ENCODE data around the gene ZPR1.

ZPR1 gene

GRCh38 chr11:116733043-116733755 is 54.6 kb downstream of the ZPR1 start:
- DNase-seq (ENCODE audit: low read depth): no peak
- Histone ChIP-seq H3K9me3 (ENCODE audit: control insufficient read depth, low read length) (no peaks in the 10 kb centered on the region), H3K27me3 (replicated peaks; ENCODE audit: control insufficient read depth, insufficient read depth, low read length) (peaks cover 7% of the 10 kb centered on the region), H3K4me3 (ENCODE audit: low read length) (no peak overlapping the region), H3K9ac (ENCODE audit: low read length) (no peak overlapping the region), H3K36me3 (ENCODE audit: control insufficient read depth, insufficient read depth, low read length, severe bottlenecking) (no peaks in the 10 kb centered on the region), H3K4me1 (ENCODE audit: control insufficient read depth, insufficient read depth, low read length) (peaks cover 22% of the 10 kb centered on the region)

GRCh38 chr11:116732271-116733042 is 55.4 kb downstream of the ZPR1 start:
- no peaks in the 10 kb centered on the region for H3K36me3 ChIP-seq (ENCODE audit: control insufficient read depth, insufficient read depth, low read length, severe bottlenecking)
- H3K4me3 ChIP-seq (ENCODE audit: low read length): no peak overlapping the region
- peaks cover 22% of the 10 kb centered on the region for H3K4me1 ChIP-seq (ENCODE audit: control insufficient read depth, insufficient read depth, low read length)
- peak; percentile 85 for DNase-seq (ENCODE audit: low read depth)
- peak overlapping the region; percentile 31 for H3K9ac ChIP-seq (ENCODE audit: low read length)
- H3K9me3 ChIP-seq (ENCODE audit: control insufficient read depth, low read length): no peaks in the 10 kb centered on the region
- H3K27me3 ChIP-seq (replicated peaks; ENCODE audit: control insufficient read depth, insufficient read depth, low read length): peaks cover 7% of the 10 kb centered on the region

GRCh38 chr11:116731821-116732220 is 56.0 kb downstream of the ZPR1 start:
- peaks cover 7% of the 10 kb centered on the region for H3K27me3 ChIP-seq (replicated peaks; ENCODE audit: control insufficient read depth, insufficient read depth, low read length)
- H3K9me3 ChIP-seq (ENCODE audit: control insufficient read depth, low read length): no peaks in the 10 kb centered on the region
- DNase-seq (ENCODE audit: low read depth): no peak
- H3K4me1 ChIP-seq (ENCODE audit: control insufficient read depth, insufficient read depth, low read length): peaks cover 26% of the 10 kb centered on the region
- H3K9ac ChIP-seq (ENCODE audit: low read length): no peak overlapping the region
- H3K36me3 ChIP-seq (ENCODE audit: control insufficient read depth, insufficient read depth, low read length, severe bottlenecking): no peaks in the 10 kb centered on the region
- no peak overlapping the region for H3K4me3 ChIP-seq (ENCODE audit: low read length)

- peak; percentile 19 for DNase-seq (ENCODE audit: low read depth)
- peak overlapping the region; percentile 30 for H3K4me3 ChIP-seq (ENCODE audit: low read length)
- H3K36me3 ChIP-seq (ENCODE audit: control insufficient read depth, insufficient read depth, low read length, severe bottlenecking): no peaks in the 10 kb centered on the region
- H3K4me1 ChIP-seq (ENCODE audit: control insufficient read depth, insufficient read depth, low read length): peaks cover 31% of the 10 kb centered on the region
- H3K9me3 ChIP-seq (ENCODE audit: control insufficient read depth, low read length): no peaks in the 10 kb centered on the region
- peaks cover 7% of the 10 kb centered on the region for H3K27me3 ChIP-seq (replicated peaks; ENCODE audit: control insufficient read depth, insufficient read depth, low read length)
- H3K9ac ChIP-seq (ENCODE audit: low read length): peak overlapping the region; percentile 44
These were observed 56.6 kb downstream of the ZPR1 start for GRCh38 chr11:116731097-116731761.

GRCh38 chr11:116730601-116731000 is 57.2 kb downstream of the ZPR1 start:
- Histone ChIP-seq H3K4me3 (ENCODE audit: low read length) (peak overlapping the region; percentile 30), H3K27me3 (replicated peaks; ENCODE audit: control insufficient read depth, insufficient read depth, low read length) (peaks cover 7% of the 10 kb centered on the region), H3K4me1 (ENCODE audit: control insufficient read depth, insufficient read depth, low read length) (peaks cover 38% of the 10 kb centered on the region), H3K36me3 (ENCODE audit: control insufficient read depth, insufficient read depth, low read length, severe bottlenecking) (no peaks in the 10 kb centered on the region), H3K9me3 (ENCODE audit: control insufficient read depth, low read length) (no peaks in the 10 kb centered on the region), H3K9ac (ENCODE audit: low read length) (peak overlapping the region; percentile 44)
- no peak for DNase-seq (ENCODE audit: low read depth)

- Histone ChIP-seq H3K4me1 (ENCODE audit: control insufficient read depth, insufficient read depth, low read length) (peaks cover 40% of the 10 kb centered on the region), H3K9ac (ENCODE audit: low read length) (peak overlapping the region; percentile 44), H3K9me3 (ENCODE audit: control insufficient read depth, low read length) (no peaks in the 10 kb centered on the region), H3K27me3 (replicated peaks; ENCODE audit: control insufficient read depth, insufficient read depth, low read length) (peaks cover 7% of the 10 kb centered on the region), H3K4me3 (ENCODE audit: low read length) (peak overlapping the region; percentile 30), H3K36me3 (ENCODE audit: control insufficient read depth, insufficient read depth, low read length, severe bottlenecking) (no peaks in the 10 kb centered on the region)
- no peak for DNase-seq (ENCODE audit: low read depth)
These were observed 57.6 kb downstream of the ZPR1 start for GRCh38 chr11:116730241-116730561.

- Histone ChIP-seq H3K36me3 (ENCODE audit: control insufficient read depth, insufficient read depth, low read length, severe bottlenecking) (no peaks in the 10 kb centered on the region), H3K9me3 (ENCODE audit: control insufficient read depth, low read length) (no peaks in the 10 kb centered on the region), H3K4me3 (ENCODE audit: low read length) (no peak overlapping the region), H3K27me3 (replicated peaks; ENCODE audit: control insufficient read depth, insufficient read depth, low read length) (peaks cover 7% of the 10 kb centered on the region), H3K9ac (ENCODE audit: low read length) (no peak overlapping the region), H3K4me1 (ENCODE audit: control insufficient read depth, insufficient read depth, low read length) (peaks cover 40% of the 10 kb centered on the region)
- no peak for DNase-seq (ENCODE audit: low read depth)
These were observed 58.2 kb downstream of the ZPR1 start for GRCh38 chr11:116729501-116730240.

GRCh38 chr11:116727990-116728389 is 59.8 kb downstream of the ZPR1 start:
- no peaks in the 10 kb centered on the region for H3K36me3 ChIP-seq (ENCODE audit: control insufficient read depth, insufficient read depth, low read length, severe bottlenecking)
- H3K27me3 ChIP-seq (replicated peaks; ENCODE audit: control insufficient read depth, insufficient read depth, low read length): peaks cover 7% of the 10 kb centered on the region
- no peak for DNase-seq (ENCODE audit: low read depth)
- no peaks in the 10 kb centered on the region for H3K9me3 ChIP-seq (ENCODE audit: control insufficient read depth, low read length)
- peaks cover 38% of the 10 kb centered on the region for H3K4me1 ChIP-seq (ENCODE audit: control insufficient read depth, insufficient read depth, low read length)
- H3K9ac ChIP-seq (ENCODE audit: low read length): no peak overlapping the region
- no peak overlapping the region for H3K4me3 ChIP-seq (ENCODE audit: low read length)

- H3K27me3 ChIP-seq (replicated peaks; ENCODE audit: control insufficient read depth, insufficient read depth, low read length): peaks cover 11% of the 10 kb centered on the region
- peak; percentile 73 for DNase-seq (ENCODE audit: low read depth)
These were observed 62.2 kb downstream of the ZPR1 start for GRCh38 chr11:116725434-116726221.

GRCh38 chr11:116724813-116725212 is 63.0 kb downstream of the ZPR1 start:
- no peaks in the 10 kb centered on the region for H3K9me3 ChIP-seq (ENCODE audit: control insufficient read depth, low read length)
- no peaks in the 10 kb centered on the region for H3K36me3 ChIP-seq (ENCODE audit: control insufficient read depth, insufficient read depth, low read length, severe bottlenecking)
- H3K4me3 ChIP-seq (ENCODE audit: low read length): no peak overlapping the region
- no peak overlapping the region for H3K9ac ChIP-seq (ENCODE audit: low read length)
- peaks cover 14% of the 10 kb centered on the region for H3K27me3 ChIP-seq (replicated peaks; ENCODE audit: control insufficient read depth, insufficient read depth, low read length)
- no peak for DNase-seq (ENCODE audit: low read depth)
- peaks cover 18% of the 10 kb centered on the region for H3K4me1 ChIP-seq (ENCODE audit: control insufficient read depth, insufficient read depth, low read length)

More at GRCh38 chr11:116725434-116726221, 62.2 kb downstream of the ZPR1 start:
- Histone ChIP-seq H3K4me3 (ENCODE audit: low read length) (peak overlapping the region; percentile 55), H3K4me1 (ENCODE audit: control insufficient read depth, insufficient read depth, low read length) (peaks cover 25% of the 10 kb centered on the region), H3K9ac (ENCODE audit: low read length) (peak overlapping the region; percentile 38), H3K9me3 (ENCODE audit: control insufficient read depth, low read length) (no peaks in the 10 kb centered on the region), H3K36me3 (ENCODE audit: control insufficient read depth, insufficient read depth, low read length, severe bottlenecking) (no peaks in the 10 kb centered on the region)

Measured in adipocyte (in vitro differentiated cells).